GM18858 (cell line): Measurements from ENCODE around the gene CADM1.
"Not testable (repeated sequence)": the region's sequence is repeated elsewhere in the genome, so short reads cannot be mapped to it uniquely, and the experiment has no call there.

ENCODE experiments used
- ATAC-seq: cut with Tn5 transposase; IDR thresholded peaks from one replicate; pipeline ENCODE4 v1.9.1; 2021; ENCODE audit not compliant: unreplicated experiment

Gene CADM1

DNA sequence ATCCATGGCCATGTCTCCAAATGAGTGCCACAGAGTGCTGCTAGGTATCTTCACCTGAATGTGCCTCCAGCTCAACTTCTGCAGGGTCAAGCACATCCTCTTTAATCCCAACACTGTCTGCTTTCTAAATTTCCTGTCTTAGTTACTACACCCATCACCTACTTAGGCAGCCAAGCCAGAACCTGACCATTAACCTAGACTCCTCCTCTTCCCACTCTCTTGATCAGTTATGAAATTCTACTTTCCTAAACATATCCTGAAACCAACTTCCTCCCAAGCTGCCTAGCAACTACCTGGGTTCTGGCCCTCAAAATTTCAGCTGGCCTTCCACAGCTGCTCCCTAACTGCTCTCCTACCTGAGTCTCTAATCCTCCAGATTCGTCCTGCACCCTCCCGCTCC, 22.7 kb downstream of the CADM1 start:
- no peak for ATAC-seq

DNA sequence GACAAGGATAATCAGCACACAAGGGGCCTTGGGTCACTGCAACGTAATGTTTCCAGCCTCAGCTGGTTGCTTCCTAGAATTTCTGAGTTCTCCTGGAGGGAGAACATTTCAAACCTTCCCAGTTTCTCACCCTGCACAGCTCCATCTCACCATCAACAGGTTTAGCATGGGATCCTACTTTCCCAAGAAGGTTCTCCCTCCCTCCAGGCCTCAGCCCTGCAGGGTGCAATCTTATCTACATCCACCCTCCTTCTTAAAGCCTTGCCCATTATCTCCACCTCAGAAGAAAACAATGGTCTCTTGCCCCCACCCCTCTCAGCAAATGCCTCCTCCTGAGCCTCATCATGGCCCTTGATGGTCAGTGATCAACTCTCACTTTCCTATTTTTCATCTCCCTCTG, 23.6 kb downstream of the CADM1 start:
- no peak for ATAC-seq

GRCh38 chr11:115477410-115477809, 26.8 kb downstream of the CADM1 start:
- ATAC-seq: no peak

DNA sequence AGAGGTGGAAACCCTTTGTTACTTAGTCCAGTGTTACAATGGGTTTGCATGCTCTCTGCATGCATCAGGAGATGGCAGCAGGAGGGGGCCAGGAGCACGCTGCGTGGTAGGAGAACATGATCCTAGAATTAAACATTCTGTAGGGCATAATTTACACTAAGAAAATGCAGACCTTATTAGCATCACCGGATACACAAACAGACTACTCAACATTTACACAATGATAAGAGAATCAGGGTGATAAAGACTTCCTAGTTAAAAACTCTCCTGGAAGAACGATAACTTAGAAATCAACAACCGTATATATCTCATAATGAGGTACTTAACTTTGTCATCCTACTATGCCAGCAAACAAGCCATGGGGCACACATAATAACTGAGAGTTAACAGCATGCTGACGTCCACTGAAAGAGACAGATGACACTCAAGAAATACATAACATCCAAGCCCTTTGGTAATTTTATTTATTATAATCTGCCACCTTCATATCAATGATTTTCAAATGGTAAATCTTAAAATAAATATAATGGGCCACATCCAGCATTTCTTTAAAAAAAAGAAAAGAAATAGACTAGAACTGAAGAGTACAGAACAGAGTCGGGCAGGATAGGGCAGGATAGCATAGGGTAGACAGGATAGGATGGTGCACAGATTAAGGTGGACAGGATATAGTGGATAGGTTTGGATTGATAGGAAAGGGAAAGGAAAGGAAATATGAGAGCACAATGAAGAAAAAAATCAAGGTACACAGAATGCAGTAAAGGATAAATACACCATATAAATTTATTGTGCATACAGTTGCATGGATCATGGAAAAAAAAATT, 27.5 kb downstream of the CADM1 start:
- ATAC-seq: no peak

GRCh38 chr11:115475564-115475963, 28.7 kb downstream of the CADM1 start:
- ATAC-seq: no peak

DNA sequence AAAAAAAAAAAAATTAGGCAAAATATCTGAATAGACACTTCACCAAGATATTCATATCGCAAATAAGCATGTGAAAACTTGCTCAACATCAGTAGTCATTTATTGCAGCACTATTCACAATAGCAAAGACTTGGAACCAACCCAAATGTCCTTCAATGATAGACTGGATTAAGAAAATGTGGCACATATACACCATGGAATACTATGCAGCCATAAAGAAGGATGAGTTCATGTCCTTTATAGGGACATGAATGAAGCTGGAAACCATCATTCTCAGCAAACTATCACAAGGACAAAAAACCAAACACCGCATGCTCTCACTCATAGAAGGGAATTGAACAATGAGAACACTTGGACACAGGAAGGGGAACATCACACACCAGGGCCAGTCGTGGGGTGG, 29.9 kb downstream of the CADM1 start:
- ATAC-seq: not testable (repeated sequence)

DNA sequence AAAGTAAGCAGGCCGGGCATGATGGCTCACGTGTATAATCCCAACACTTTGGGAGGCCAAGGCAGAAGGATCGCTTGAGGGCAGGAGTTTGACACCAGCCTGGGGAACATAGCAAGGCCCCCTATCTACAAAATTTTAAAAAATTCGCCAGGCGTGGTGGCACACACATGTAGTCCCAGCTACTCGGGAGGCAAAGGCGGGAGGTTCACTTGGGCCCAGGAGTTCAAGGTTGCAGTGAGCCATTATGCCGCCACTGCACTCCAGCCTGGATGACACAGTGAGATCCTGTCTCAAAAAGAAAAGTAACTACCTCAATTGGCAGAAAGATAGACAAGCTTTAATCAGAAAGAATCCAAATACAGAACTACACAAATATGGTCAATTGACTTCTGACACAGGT, 31.0 kb downstream of the CADM1 start:
- no peak for ATAC-seq

- ATAC-seq: peak; percentile 59
These were observed 32.8 kb downstream of the CADM1 start for GRCh38 chr11:115471367-115471766.

DNA sequence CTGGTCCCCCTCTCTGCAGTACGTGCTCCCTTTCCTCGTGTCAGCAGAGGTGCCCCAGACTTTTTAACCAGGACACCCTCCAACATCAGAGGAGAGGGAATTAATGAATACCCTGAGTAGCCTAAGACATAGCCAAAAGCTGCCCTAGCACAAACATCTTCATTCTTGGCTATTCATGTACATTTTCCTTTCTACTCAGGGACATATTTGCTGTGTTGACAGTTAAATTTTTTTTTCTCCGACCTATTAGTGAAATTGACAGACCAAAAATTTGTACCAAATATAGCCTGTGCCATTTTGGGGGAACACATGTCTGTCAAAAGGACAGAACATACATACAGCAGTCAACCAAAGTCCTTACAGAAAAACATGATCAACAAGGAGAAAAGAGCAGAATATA, 33.3 kb downstream of the CADM1 start:
- no peak for ATAC-seq

DNA sequence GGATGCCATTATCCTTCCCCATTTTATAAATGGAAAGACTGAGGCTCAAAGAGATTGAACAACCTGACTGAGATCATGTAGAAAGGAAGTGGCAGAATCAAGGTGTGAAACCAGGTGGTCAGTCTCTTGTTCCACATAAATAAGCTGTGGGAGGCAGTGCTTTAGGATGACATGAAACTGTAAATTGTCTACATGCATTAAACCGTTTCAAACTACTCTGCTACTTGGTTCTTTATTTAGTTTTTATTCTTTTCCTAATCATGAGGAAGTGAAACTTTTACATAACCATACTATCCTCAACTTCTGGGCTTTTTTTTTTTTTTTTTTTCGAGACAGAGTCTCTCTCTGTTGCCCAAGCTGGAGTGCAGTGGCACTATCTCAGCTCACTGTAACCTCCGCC, 34.9 kb downstream of the CADM1 start:
- no peak for ATAC-seq

DNA sequence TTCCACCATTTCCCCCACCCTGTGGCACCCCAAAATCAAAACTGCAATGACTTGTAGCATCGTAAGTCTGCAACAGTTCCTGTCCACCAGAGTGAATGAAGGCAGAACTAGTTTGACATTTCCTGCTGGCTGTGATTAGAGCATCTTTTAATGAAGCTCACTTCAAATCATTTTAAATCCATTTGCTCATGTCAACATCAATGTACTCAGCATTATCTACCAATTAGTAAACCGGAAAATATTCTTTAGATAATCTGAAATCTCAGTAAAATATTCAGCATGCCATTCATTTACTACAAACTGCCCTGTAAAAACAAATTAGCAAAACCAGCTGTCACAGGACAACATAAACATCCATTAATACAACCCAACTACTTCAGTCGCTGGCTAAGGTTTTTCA, 38.1 kb downstream of the CADM1 start:
- ATAC-seq: no peak

GRCh38 chr11:115464269-115464668, 39.9 kb downstream of the CADM1 start:
- ATAC-seq: no peak

GRCh38 chr11:115463606-115464005, 40.6 kb downstream of the CADM1 start:
- no peak for ATAC-seq

DNA sequence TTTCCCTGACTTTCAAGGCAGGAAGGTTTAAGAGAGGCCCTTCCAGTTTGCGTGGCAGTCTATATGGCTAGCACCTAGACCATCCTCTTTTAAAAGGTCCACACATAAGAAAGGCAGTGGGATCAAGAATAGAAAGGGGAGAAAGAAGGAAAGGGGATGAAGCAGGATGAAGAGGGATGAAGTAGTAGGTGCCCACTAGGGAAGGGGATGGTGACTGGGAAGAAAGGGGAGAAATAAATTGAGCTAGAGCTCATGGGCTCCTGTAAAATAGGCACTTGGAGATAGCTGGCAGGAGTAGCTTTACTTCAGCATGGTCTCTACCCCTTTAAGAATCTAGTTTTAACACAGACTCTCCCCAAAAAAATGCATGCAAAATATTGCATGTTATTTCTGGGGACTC, 41.5 kb downstream of the CADM1 start:
- no peak for ATAC-seq

- no peak for ATAC-seq
These were observed 42.1 kb downstream of the CADM1 start for GRCh38 chr11:115462004-115462541.

DNA sequence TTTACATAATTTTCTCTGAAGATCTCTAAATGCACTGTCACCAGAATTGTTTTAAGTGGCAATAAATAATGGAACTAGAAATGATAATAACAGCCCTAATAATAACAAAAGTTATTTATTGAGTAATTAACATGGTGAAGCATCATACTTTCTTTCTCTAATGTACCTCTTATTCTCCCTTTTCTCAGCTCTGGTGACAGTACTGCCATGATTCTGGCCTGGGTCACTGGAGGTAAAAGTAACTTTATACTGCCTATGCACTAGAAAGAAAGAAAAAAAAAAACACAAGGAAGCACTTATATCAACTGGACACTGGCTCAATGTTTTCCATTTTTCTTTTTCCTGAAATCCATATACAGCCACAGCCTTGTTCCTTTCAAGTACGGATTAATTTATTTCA, 43.7 kb downstream of the CADM1 start:
- ATAC-seq: no peak

- ATAC-seq: no peak
These were observed 44.7 kb downstream of the CADM1 start for GRCh38 chr11:115459563-115459962.

DNA sequence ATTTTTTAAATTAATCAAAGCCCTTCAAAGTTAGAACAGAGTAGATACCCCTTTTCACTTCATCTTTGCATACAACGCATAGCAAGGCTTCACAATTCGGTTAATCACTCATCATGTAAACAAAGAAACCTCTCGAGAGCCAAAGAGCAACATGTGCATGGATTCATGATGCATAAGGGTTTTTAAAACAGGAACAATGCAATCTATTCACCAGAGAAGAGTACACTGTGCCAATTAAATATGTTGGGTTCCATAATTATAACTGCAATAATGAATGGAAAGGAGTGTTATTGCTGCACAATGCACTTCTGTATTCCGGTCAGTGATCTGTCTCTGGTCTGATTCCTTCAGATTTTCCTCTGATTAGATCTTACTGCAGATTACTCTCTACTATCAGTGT, 45.3 kb downstream of the CADM1 start:
- ATAC-seq: no peak

DNA sequence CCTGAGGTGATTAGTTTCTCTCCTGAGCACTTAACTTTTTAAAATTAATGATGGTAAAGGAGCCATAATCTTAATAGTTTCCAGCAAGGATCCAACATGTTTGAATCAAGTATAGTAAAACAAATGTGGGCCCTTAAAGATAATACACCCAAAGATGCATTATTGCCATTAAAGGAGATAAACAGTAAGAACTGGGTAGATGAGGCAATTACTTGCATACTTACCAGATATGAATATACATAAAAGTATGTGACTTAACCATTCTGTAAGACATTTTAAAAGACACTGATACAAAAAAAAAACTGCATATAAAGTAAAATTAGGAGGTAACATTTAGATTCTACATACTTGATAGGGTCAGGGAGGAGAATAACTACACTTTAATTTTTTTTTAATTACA, 48.2 kb downstream of the CADM1 start:
- no peak for ATAC-seq

DNA sequence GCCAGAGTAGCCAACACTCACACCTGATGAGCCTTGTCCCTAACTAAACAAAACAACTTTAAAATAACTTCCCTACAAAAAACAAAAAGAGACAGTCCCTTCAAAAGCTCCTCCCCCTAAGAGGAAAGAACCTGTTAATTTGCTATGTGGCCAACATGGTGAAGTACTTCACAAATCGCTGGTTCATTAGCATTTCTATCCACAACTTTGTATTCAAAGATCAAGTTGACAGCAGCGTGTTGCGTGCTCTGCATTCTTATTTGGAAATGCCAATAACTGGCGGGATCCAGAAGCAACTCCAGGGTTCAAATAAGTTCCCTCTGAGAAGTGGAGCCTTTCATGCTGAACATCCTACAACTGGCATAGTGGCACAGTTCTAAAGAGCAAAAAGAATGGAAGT, 48.6 kb downstream of the CADM1 start:
- ATAC-seq: no peak

- no peak for ATAC-seq
These were observed 49.7 kb downstream of the CADM1 start for GRCh38 chr11:115454525-115454924.

GRCh38 chr11:115453693-115454490, 50.3 kb downstream of the CADM1 start:
- no peak for ATAC-seq
